GM12892 (cell line): Measurements from ENCODE around the gene TPO.

Experiments
- POLR2A ChIP-seq: IDR thresholded peaks from 2 replicates; pipeline ENCODE4 v1.6.1; 2011; ENCODE audit warnings: low read depth, low read length, control low read depth
- POLR2AphosphoS5 ChIP-seq: IDR thresholded peaks from 2 replicates; pipeline ENCODE4 v1.6.1; 2011; ENCODE audit warnings: low read depth, low read length, control low read depth
- TAF1 ChIP-seq: IDR thresholded peaks from 2 replicates; pipeline ENCODE4 v1.6.1; 2011; ENCODE audit warnings: low read depth, mild to moderate bottlenecking, control low read depth, low read length, borderline replicate concordance

- TF ChIP-seq POLR2AphosphoS5, result no peak
- TF ChIP-seq POLR2A, result no peak
- TF ChIP-seq TAF1, result no peak
Observed at GRCh38 chr2:1527153-1527992, 114.1 kb downstream of the TPO start.
